Measurements from ENCODE around the gene SURF1.

SURF1 gene

GRCh38 chr9:133356391-133357091 lies at the start of gene SURF1, which contains the start of gene SURF2:
TSS of gene SURF1 (minus strand) at chr9:133356487. CDS start at chr9:133356453, 34 bp downstream.
TSS of gene SURF2 (plus strand) at chr9:133356550. CDS start at chr9:133356593, 43 bp downstream.
- no peak for FAIRE-seq
- TF ChIP-seq CTCF (IDR thresholded peaks at IDR 0.05; ENCODE audit: insufficient read depth, missing control alignments) = no peak
- peak; percentile 82 for DNase-seq (ENCODE audit: insufficient read length, low spot score)

- no peak for TF ChIP-seq CTCF (IDR thresholded peaks at IDR 0.05; ENCODE audit: insufficient read depth, missing control alignments)
- no peak for FAIRE-seq
These were observed 49.5 kb upstream of the SURF1 start for GRCh38 chr9:133405508-133406438.

GRCh38 chr9:133404454-133405002 lies 48.2 kb upstream of the SURF1 start:
- no peak for TF ChIP-seq CTCF (IDR thresholded peaks at IDR 0.05; ENCODE audit: insufficient read depth, missing control alignments)
- no peak for FAIRE-seq
- DNase-seq (ENCODE audit: insufficient read length, low spot score) = peak; percentile 6

More at GRCh38 chr9:133405508-133406438, 49.5 kb upstream of the SURF1 start:
- DNase-seq (ENCODE audit: insufficient read length, low spot score) = no peak

GRCh38 chr9:133403766-133404453 lies 47.6 kb upstream of the SURF1 start:
- DNase-seq (ENCODE audit: insufficient read length, low spot score) (peak; percentile 25), FAIRE-seq (no peak)
- TF ChIP-seq CTCF (IDR thresholded peaks at IDR 0.05; ENCODE audit: insufficient read depth, missing control alignments) = peak; percentile 33

- TF ChIP-seq CTCF (IDR thresholded peaks at IDR 0.05; ENCODE audit: insufficient read depth, missing control alignments) = no peak
- DNase-seq (ENCODE audit: insufficient read length, low spot score) (peak; percentile 6), FAIRE-seq (no peak)
These were observed 46.4 kb upstream of the SURF1 start for GRCh38 chr9:133402689-133403088.

DNA sequence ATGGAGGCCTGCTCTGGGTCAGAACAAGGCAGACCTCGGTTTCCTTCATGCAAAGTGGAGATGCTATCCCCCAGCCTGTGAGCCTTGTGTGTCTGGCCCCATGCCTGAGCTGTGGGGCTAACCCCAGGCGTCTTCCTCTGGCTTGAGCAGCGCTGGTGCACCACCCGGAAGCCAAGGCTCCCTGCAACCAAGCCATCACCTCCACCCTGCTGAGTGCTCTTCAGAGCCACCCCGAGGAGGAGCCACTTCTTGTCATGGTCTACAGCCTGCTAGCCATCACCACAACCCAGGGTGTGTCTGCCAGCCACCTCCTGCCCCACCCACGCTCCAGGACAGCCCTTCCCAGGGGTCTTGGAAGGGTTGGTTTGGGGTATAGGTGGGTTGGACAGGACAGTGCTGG lies 45.3 kb upstream of the SURF1 start:
- FAIRE-seq (no peak), DNase-seq (ENCODE audit: insufficient read length, low spot score) (peak; percentile 18)
- TF ChIP-seq CTCF (IDR thresholded peaks at IDR 0.05; ENCODE audit: insufficient read depth, missing control alignments) = no peak
